Parathyroid adenoma (tissue), 2 donors: Measurements from ENCODE around the gene STX1B.
"Not testable (repeated sequence)": the region's sequence is repeated elsewhere in the genome, so short reads cannot be mapped to it uniquely, and the experiment has no call there.

Experiments
- H2AFZ ChIP-seq: fragments of 300-600 bp; sonication (generic); one replicate; pipeline ENCODE4 v1.7.0; 2017; ENCODE audit warnings: antibody characterized with exemption, mild to moderate bottlenecking
- H3K27ac ChIP-seq: fragments of 300-600 bp; sonication (generic); one replicate; pipeline ENCODE4 v1.7.0; 2017
- H3K27me3 ChIP-seq: fragments of 300-600 bp; sonication (generic); one replicate; pipeline ENCODE4 v1.7.0; 2017; ENCODE audit warnings: low read length; ENCODE audit not compliant: control insufficient read depth, insufficient read depth
- H3K36me3 ChIP-seq: fragments of 300-600 bp; sonication (generic); one replicate; pipeline ENCODE4 v1.7.0; 2017; ENCODE audit warnings: low read length; ENCODE audit not compliant: control insufficient read depth, insufficient read depth
- H3K4me1 ChIP-seq: fragments of 300-600 bp; sonication (generic); one replicate; pipeline ENCODE4 v1.7.0; 2017; ENCODE audit warnings: control low read depth
- H3K4me2 ChIP-seq: fragments of 300-600 bp; sonication (generic); one replicate; pipeline ENCODE4 v1.7.0; 2017; ENCODE audit warnings: low read length
- H3K4me3 ChIP-seq: fragments of 300-600 bp; sonication (generic); one replicate; pipeline ENCODE4 v1.7.0; 2017; ENCODE audit warnings: low read depth, low read length
- H3K79me2 ChIP-seq: fragments of 300-600 bp; sonication (generic); one replicate; pipeline ENCODE4 v1.7.0; 2017; ENCODE audit warnings: control low read depth
- H3K9ac ChIP-seq: fragments of 300-600 bp; sonication (generic); one replicate; pipeline ENCODE4 v1.7.0; 2017; ENCODE audit warnings: mild to moderate bottlenecking
- H3K9me3 ChIP-seq: fragments of 300-600 bp; sonication (generic); one replicate; pipeline ENCODE4 v1.7.0; 2017; ENCODE audit warnings: low read length; ENCODE audit not compliant: control insufficient read depth
- CTCF ChIP-seq: fragments of 300-600 bp; sonication (generic); IDR thresholded peaks from one replicate; pipeline ENCODE4 v1.7.0; 2017; ENCODE audit warnings: antibody characterized with exemption, mild to moderate bottlenecking
- donor health status: primary hyperparathyroidism.

STX1B gene

DNA sequence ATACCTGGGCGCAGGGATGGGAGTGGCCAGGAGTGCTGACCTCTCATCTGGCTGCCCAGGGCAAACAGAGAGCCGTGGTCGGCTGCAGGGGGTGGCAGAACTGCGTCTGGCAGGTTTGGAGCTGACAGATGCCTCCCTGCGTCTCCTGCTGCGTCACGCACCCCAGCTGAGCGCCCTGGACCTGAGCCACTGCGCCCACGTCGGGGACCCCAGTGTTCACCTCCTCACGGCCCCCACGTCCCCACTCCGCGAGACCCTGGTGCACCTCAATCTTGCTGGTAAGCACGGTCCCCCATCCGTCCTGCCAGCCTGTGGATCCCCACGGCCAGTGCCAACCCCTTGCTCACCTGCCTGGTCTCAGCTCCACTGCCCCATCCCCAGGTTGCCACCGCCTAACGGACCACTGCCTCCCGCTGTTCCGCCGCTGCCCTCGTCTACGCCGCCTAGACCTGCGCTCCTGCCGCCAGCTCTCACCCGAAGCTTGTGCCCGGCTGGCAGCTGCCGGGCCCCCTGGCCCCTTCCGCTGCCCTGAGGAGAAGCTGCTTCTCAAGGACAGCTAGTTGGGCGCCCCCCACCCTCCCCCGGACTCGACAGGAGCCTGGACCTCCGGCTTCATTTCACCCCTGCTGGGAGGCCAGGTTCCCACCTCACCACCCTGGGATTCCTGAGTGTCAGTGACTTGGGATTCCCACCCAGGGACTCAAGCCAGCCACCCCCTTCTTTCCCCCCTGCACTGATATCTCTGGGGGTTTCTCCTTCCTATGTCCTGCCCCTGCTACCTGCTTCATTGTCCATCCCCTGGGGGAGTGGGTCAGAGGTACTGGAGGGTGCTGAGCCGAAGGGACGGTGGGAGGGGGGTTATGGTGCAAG is 63.5 kb downstream of the STX1B start:
- Histone ChIP-seq H3K9me3 (no peaks in the 10 kb centered on the region), H3K4me1 (peaks cover 13% of the 10 kb centered on the region), H3K4me3 (no peak overlapping the region), H3K9ac (no peak overlapping the region), H2AFZ (no peak overlapping the region), H3K79me2 (peaks cover 8% of the 10 kb centered on the region), H3K27me3 (no peaks in the 10 kb centered on the region), H3K4me2 (no peak overlapping the region), H3K36me3 (no peaks in the 10 kb centered on the region), H3K27ac (no peak overlapping the region)
- no peak for TF ChIP-seq CTCF

- Histone ChIP-seq H3K79me2 (peaks cover 7% of the 10 kb centered on the region), H3K4me3 (no peak overlapping the region), H3K27me3 (no peaks in the 10 kb centered on the region), H3K9me3 (no peaks in the 10 kb centered on the region), H3K27ac (no peak overlapping the region), H3K36me3 (no peaks in the 10 kb centered on the region), H3K4me2 (no peak overlapping the region), H2AFZ (no peak overlapping the region), H3K4me1 (peaks cover 5% of the 10 kb centered on the region), H3K9ac (no peak overlapping the region)
- no peak for TF ChIP-seq CTCF
These were observed 66.1 kb downstream of the STX1B start for GRCh38 chr16:30944352-30944751.

DNA sequence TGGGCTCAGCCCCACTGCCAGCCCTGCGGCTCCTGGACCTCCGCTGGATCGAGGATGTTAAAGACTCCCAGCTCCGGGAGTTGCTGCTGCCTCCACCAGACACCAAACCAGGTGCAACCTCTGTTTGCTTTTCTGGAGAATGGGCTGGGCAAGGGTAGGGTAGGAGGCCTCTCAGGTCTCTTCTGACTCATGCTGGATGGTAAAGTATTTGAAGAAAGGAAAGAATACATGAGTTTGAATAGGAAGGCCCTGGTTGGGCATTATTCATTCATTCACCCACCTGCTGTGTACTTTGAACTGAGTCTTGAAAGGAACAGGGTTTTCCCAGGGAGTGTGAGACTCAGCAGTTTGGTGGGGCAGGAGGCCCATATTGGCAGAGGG is 68.0 kb downstream of the STX1B start:
- H3K79me2 ChIP-seq, result peaks cover 7% of the 10 kb centered on the region
- H3K9ac ChIP-seq, result no peak overlapping the region
- H2AFZ ChIP-seq, result no peak overlapping the region
- no peaks in the 10 kb centered on the region for H3K9me3 ChIP-seq
- no peaks in the 10 kb centered on the region for H3K27me3 ChIP-seq
- no peak overlapping the region for H3K27ac ChIP-seq
- no peaks in the 10 kb centered on the region for H3K4me1 ChIP-seq
- no peaks in the 10 kb centered on the region for H3K36me3 ChIP-seq
- H3K4me2 ChIP-seq, result no peak overlapping the region
- no peak for TF ChIP-seq CTCF
- H3K4me3 ChIP-seq, result no peak overlapping the region

- Histone ChIP-seq H3K27ac (no peak overlapping the region), H3K36me3 (no peaks in the 10 kb centered on the region), H2AFZ (no peak overlapping the region), H3K27me3 (no peaks in the 10 kb centered on the region), H3K4me2 (no peak overlapping the region), H3K4me3 (no peak overlapping the region), H3K9me3 (no peaks in the 10 kb centered on the region), H3K9ac (no peak overlapping the region), H3K79me2 (peaks cover 7% of the 10 kb centered on the region), H3K4me1 (no peaks in the 10 kb centered on the region)
- peak; percentile 94 for TF ChIP-seq CTCF
These were observed 68.6 kb downstream of the STX1B start for GRCh38 chr16:30941600-30942425.

GRCh38 chr16:30939571-30939970 is 70.9 kb downstream of the STX1B start:
- H3K9ac ChIP-seq, H3K4me1 ChIP-seq, H2AFZ ChIP-seq, H3K27ac ChIP-seq, H3K4me2 ChIP-seq, H3K27me3 ChIP-seq, H3K36me3 ChIP-seq, H3K9me3 ChIP-seq, H3K4me3 ChIP-seq, H3K79me2 ChIP-seq: not testable (repeated sequence)
